ACC112 (cell line): ENCODE measurements around the gene HRH1.
"Not testable (repeated sequence)": the region's sequence is repeated elsewhere in the genome, so short reads cannot be mapped to it uniquely, and the experiment has no call there.

Experiments
- H2AFZ ChIP-seq: fragments of 200-600 bp; sonication (generic); one replicate; pipeline ENCODE4 v1.6.0; 2017; ENCODE audit warnings: antibody characterized with exemption, low read length; ENCODE audit not compliant: unreplicated experiment
- H3K27ac ChIP-seq: fragments of 200-600 bp; sonication (generic); 2 replicates; pipeline ENCODE4 v1.5.1; 2014; ENCODE audit warnings: low read depth, mild to moderate bottlenecking, antibody characterized with exemption, low read length, moderate library complexity
- H3K27me3 ChIP-seq: fragments of 200-600 bp; sonication (generic); 2 replicates; pipeline ENCODE4 v1.6.1; 2014; ENCODE audit warnings: mild to moderate bottlenecking, antibody characterized with exemption, low read length, moderate library complexity, mixed read lengths; ENCODE audit not compliant: insufficient read depth
- H3K36me3 ChIP-seq: fragments of 200-600 bp; sonication (generic); 2 replicates; pipeline ENCODE4 v1.6.1; 2016; ENCODE audit warnings: mild to moderate bottlenecking, antibody characterized with exemption, low read length, moderate library complexity, mixed read lengths; ENCODE audit not compliant: insufficient read depth
- H3K4me1 ChIP-seq: fragments of 200-600 bp; sonication (generic); one replicate; pipeline ENCODE4 v1.6.1; 2016; ENCODE audit warnings: low read length, mixed read lengths; ENCODE audit not compliant: insufficient read depth, unreplicated experiment, control insufficient read depth
- H3K4me3 ChIP-seq: fragments of 200-600 bp; sonication (generic); 2 replicates; pipeline ENCODE4 v1.5.1; 2014; ENCODE audit warnings: mild to moderate bottlenecking, low read depth, low read length
- H3K79me2 ChIP-seq: fragments of 200-600 bp; sonication (generic); one replicate; pipeline ENCODE4 v1.6.0; 2016; ENCODE audit warnings: low read length; ENCODE audit not compliant: control insufficient read depth, unreplicated experiment, insufficient read depth

Gene HRH1

GRCh38 chr3:11172096-11172690, 17.9 kb downstream of the HRH1 start:
- peaks cover 23% of the 10 kb centered on the region for H3K4me1 ChIP-seq
- H3K27me3 ChIP-seq, result no peaks in the 10 kb centered on the region
- no peak overlapping the region for H2AFZ ChIP-seq
- H3K4me3 ChIP-seq, result no peak overlapping the region
- H3K79me2 ChIP-seq, result peaks cover 75% of the 10 kb centered on the region
- H3K36me3 ChIP-seq, result no peaks in the 10 kb centered on the region
- H3K27ac ChIP-seq, result 0 out of 2 replicates have a peak overlapping the region, but pooled peaks have one; percentile 2

- H3K4me3 ChIP-seq, result no peak overlapping the region
- peaks cover 22% of the 10 kb centered on the region for H3K4me1 ChIP-seq
- no peak overlapping the region for H2AFZ ChIP-seq
- H3K36me3 ChIP-seq, result peaks cover 5% of the 10 kb centered on the region; the same call in 1 of the 2 replicates
- H3K27ac ChIP-seq, result no peak overlapping the region
- H3K27me3 ChIP-seq, result no peaks in the 10 kb centered on the region
- peaks cover 73% of the 10 kb centered on the region for H3K79me2 ChIP-seq
These were observed 19.7 kb downstream of the HRH1 start for GRCh38 chr3:11173828-11174465.

GRCh38 chr3:11178421-11178820, 24.1 kb downstream of the HRH1 start:
- H3K27me3 ChIP-seq, result no peaks in the 10 kb centered on the region
- H2AFZ ChIP-seq, result no peak overlapping the region
- no peak overlapping the region for H3K4me3 ChIP-seq
- peaks cover 5% of the 10 kb centered on the region; the same call in 1 of the 2 replicates for H3K36me3 ChIP-seq
- H3K27ac ChIP-seq, result no peak overlapping the region
- H3K79me2 ChIP-seq, result peaks cover 72% of the 10 kb centered on the region
- H3K4me1 ChIP-seq, result peaks cover 12% of the 10 kb centered on the region

- H3K79me2 ChIP-seq, result peaks cover 76% of the 10 kb centered on the region
These were observed 30.2 kb downstream of the HRH1 start for GRCh38 chr3:11184328-11184969.

GRCh38 chr3:11185144-11185543, 30.9 kb downstream of the HRH1 start:
- H3K4me1 ChIP-seq, result peaks cover 50% of the 10 kb centered on the region
- H3K4me3 ChIP-seq, result no peak overlapping the region
- no peak overlapping the region for H2AFZ ChIP-seq
- no peaks in the 10 kb centered on the region for H3K36me3 ChIP-seq
- H3K27ac ChIP-seq, result peak overlapping the region; percentile 59
- no peaks in the 10 kb centered on the region for H3K27me3 ChIP-seq
- H3K79me2 ChIP-seq, result peaks cover 69% of the 10 kb centered on the region

More at GRCh38 chr3:11184328-11184969, 30.2 kb downstream of the HRH1 start:
- not testable (repeated sequence) for H3K4me3 ChIP-seq, H2AFZ ChIP-seq, H3K36me3 ChIP-seq, H3K27me3 ChIP-seq, H3K27ac ChIP-seq
- H3K4me1 ChIP-seq, result peaks cover 50% of the 10 kb centered on the region

- no peaks in the 10 kb centered on the region for H3K27me3 ChIP-seq
- peak overlapping the region; percentile 59 for H3K27ac ChIP-seq
- H2AFZ ChIP-seq, result no peak overlapping the region
- peaks cover 46% of the 10 kb centered on the region for H3K4me1 ChIP-seq
- H3K4me3 ChIP-seq, result peak overlapping the region; percentile 27; the same call in 1 of the 2 replicates
- peaks cover 66% of the 10 kb centered on the region for H3K79me2 ChIP-seq
- H3K36me3 ChIP-seq, result peaks cover 2% of the 10 kb centered on the region; the same call in 1 of the 2 replicates
These were observed 31.4 kb downstream of the HRH1 start for GRCh38 chr3:11185564-11186317.

GRCh38 chr3:11186318-11186692, 32.0 kb downstream of the HRH1 start:
- peaks cover 67% of the 10 kb centered on the region for H3K79me2 ChIP-seq
- H2AFZ ChIP-seq, result no peak overlapping the region
- peak overlapping the region; percentile 59 for H3K27ac ChIP-seq
- peaks cover 40% of the 10 kb centered on the region for H3K4me1 ChIP-seq
- no peak overlapping the region for H3K4me3 ChIP-seq
- H3K36me3 ChIP-seq, result peaks cover 8% of the 10 kb centered on the region; the same call in 1 of the 2 replicates
- H3K27me3 ChIP-seq, result no peaks in the 10 kb centered on the region

- H3K4me1 ChIP-seq, result peaks cover 38% of the 10 kb centered on the region
- no peak overlapping the region for H2AFZ ChIP-seq
- H3K27me3 ChIP-seq, result no peaks in the 10 kb centered on the region
- H3K4me3 ChIP-seq, result no peak overlapping the region
- H3K79me2 ChIP-seq, result peaks cover 68% of the 10 kb centered on the region
- peak overlapping the region; percentile 59 for H3K27ac ChIP-seq
- H3K36me3 ChIP-seq, result peaks cover 10% of the 10 kb centered on the region; the same call in 1 of the 2 replicates
These were observed 32.5 kb downstream of the HRH1 start for GRCh38 chr3:11186771-11187191.

- Histone ChIP-seq H3K27ac (peak overlapping the region; percentile 21), H3K79me2 (peaks cover 64% of the 10 kb centered on the region), H3K27me3 (no peaks in the 10 kb centered on the region), H2AFZ (no peak overlapping the region), H3K36me3 (peaks cover 18% of the 10 kb centered on the region; the same call in 1 of the 2 replicates), H3K4me3 (no peak overlapping the region), H3K4me1 (peaks cover 38% of the 10 kb centered on the region)
These were observed 33.4 kb downstream of the HRH1 start for GRCh38 chr3:11187681-11188080.

GRCh38 chr3:11188231-11188630, 33.9 kb downstream of the HRH1 start:
- H3K4me1 ChIP-seq, result peaks cover 38% of the 10 kb centered on the region
- H3K79me2 ChIP-seq, result peaks cover 58% of the 10 kb centered on the region
- H3K27me3 ChIP-seq, result no peaks in the 10 kb centered on the region
- H3K27ac ChIP-seq, result peak overlapping the region; percentile 21
- H2AFZ ChIP-seq, result no peak overlapping the region
- no peak overlapping the region for H3K4me3 ChIP-seq
- H3K36me3 ChIP-seq, result peaks cover 19% of the 10 kb centered on the region; the same call in 1 of the 2 replicates
